Measurements from ENCODE around the gene ATP6V1D. TPM values are rescaled to one million over a fixed set of nuclear protein-coding genes. Genes with fewer than 3 reads are reported as not detected.

Gene ATP6V1D
- polyA plus RNA-seq, 4 donors = 43.1 to 84.3 (median 58.0) TPM

DNA sequence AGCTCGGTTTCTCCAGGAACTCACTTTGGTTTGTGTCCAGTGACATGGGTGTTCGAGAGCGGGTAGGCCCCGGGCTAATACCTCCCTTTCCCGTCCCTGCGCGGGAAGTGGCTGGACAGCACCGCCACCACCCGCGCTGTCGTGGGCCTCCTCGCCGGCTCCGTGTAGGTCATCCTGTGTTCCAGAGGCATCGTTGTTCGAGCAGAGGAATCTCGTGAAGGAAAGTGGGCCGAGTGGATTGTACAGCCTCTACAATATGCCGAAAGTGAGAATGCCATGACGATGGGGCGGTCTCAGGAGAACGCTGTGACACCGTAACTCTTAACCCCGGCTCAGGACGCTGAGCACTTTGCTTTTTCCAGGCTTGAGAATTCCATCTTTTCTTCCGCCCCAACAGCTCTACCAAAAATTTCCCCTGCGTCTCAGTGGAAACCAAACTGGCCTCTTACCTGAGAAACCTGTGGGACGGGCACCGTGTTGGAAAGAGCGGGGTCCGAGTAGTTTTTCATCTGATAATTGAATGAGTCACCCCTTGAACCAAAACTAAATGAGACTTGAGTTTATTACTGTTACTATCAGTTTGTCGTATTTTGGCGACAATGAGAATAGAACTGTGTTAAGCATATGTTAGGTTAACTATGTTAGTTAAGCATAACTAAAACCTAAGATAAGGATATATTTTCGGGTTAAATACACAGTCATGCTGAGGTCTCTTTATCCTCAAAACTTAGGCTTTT, 1.0 kb upstream of the ATP6V1D start:
- FAIRE-seq (no peak), DNase-seq (no peak)
- H3K27ac ChIP-seq (ENCODE audit: low read depth in 1 of 3, low read length in 2 of 3) = peak overlapping the region; percentile 7 to 89 (median 84)
- no peaks in the 10 kb centered on the region for H3K27me3 ChIP-seq (ENCODE audit: control insufficient read depth in 3 of 3, insufficient read depth in 3 of 3, low read length in 3 of 3)
- no peaks in the 10 kb centered on the region for H3K9me3 ChIP-seq (ENCODE audit: control insufficient read depth in 2 of 2, insufficient read depth in 1 of 2, low read depth in 1 of 2, low read length in 1 of 2)
- H3K4me1 ChIP-seq (ENCODE audit: control insufficient read depth in 3 of 3, insufficient read depth in 2 of 3, low read depth in 1 of 3, low read length in 2 of 3) = peaks cover 2 to 13% (median 8%) of the 10 kb centered on the region in 3 donors
- 0 to 1% (median 0%) methylated on average over 34 of the region's 34 CpGs for WGBS, 3 donors
- H3K4me3 ChIP-seq (ENCODE audit: low read depth in 1 of 3, low read length in 3 of 3) = peak overlapping the region; percentile 69 to 92 (median 71)
- H3K36me3 ChIP-seq (ENCODE audit: control insufficient read depth in 3 of 3, insufficient read depth in 2 of 3, low read depth in 1 of 3, low read length in 3 of 3) = peaks cover 3 to 6% (median 4%) of the 10 kb centered on the region in 3 donors

DNA sequence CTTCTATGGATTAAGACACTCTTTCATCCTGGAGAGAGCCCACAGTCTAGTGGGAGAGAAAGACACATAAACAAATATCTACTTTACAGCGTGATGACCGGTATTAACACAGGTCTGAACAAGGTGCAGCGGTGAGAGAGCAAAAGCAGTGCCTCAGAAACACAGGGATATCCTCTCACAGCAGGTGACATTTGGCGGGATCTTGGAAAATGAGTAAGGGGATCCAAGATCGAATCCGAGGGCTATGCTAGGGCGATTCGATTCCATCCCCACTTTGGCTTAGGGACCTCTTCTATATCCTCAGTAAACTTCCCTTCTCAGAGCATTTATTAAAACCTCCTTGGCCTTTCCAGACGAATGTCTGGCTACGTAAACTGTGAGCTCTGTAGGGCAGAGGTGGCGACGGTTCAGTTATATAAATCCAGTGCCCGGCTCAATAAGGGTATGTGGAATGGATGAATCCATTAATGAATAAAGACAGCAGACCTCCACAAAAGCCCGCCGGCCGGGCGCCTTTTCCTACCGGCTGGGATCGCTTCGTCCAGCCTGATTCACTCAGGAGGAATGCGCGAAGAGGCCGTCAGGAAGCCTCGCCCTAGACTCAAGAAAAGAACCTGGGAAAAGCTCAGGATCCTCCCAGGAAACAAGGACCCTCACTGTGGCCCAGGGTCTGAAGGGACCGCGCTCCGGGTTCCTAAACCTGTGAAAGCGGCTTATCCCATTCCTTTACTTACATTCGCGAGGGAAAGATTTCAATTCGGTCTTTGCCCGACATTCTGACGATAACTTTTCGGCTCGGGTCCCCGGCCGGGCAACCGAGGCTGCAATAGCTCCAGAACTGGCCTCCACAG, 455 bp downstream of the ATP6V1D start:
- H3K4me3 ChIP-seq (ENCODE audit: low read depth in 1 of 3, low read length in 3 of 3) = peak overlapping the region; percentile 56 to 92 (median 79)
- DNase-seq = peak; percentile 18 to 53
- 1 to 3% (median 2%) methylated on average over 38 of the region's 38 CpGs for WGBS, 3 donors
- H3K27me3 ChIP-seq (ENCODE audit: control insufficient read depth in 3 of 3, insufficient read depth in 3 of 3, low read length in 3 of 3) = no peaks in the 10 kb centered on the region
- FAIRE-seq = no peak
- peaks cover 2 to 13% (median 8%) of the 10 kb centered on the region in 3 donors for H3K4me1 ChIP-seq (ENCODE audit: control insufficient read depth in 3 of 3, insufficient read depth in 2 of 3, low read depth in 1 of 3, low read length in 2 of 3)
- peak overlapping the region; percentile 56 to 80 (median 78) for H3K27ac ChIP-seq (ENCODE audit: low read depth in 1 of 3, low read length in 2 of 3)
- no peaks in the 10 kb centered on the region for H3K9me3 ChIP-seq (ENCODE audit: control insufficient read depth in 2 of 2, insufficient read depth in 1 of 2, low read depth in 1 of 2, low read length in 1 of 2)
- H3K36me3 ChIP-seq (ENCODE audit: control insufficient read depth in 3 of 3, insufficient read depth in 2 of 3, low read depth in 1 of 3, low read length in 3 of 3) = peaks cover 0 to 4% (median 0%) of the 10 kb centered on the region in 3 donors

GRCh38 chr14:67357969-67358354, 1.6 kb downstream of the ATP6V1D start:
- no peak overlapping the region for H3K27ac ChIP-seq (ENCODE audit: low read depth in 1 of 3, low read length in 2 of 3)
- H3K27me3 ChIP-seq (ENCODE audit: control insufficient read depth in 3 of 3, insufficient read depth in 3 of 3, low read length in 3 of 3) = no peaks in the 10 kb centered on the region
- FAIRE-seq (no peak), DNase-seq (no peak)
- H3K36me3 ChIP-seq (ENCODE audit: control insufficient read depth in 3 of 3, insufficient read depth in 2 of 3, low read depth in 1 of 3, low read length in 3 of 3) = peaks cover 0 to 7% (median 3%) of the 10 kb centered on the region in 3 donors
- peaks cover 2 to 13% (median 8%) of the 10 kb centered on the region in 3 donors for H3K4me1 ChIP-seq (ENCODE audit: control insufficient read depth in 3 of 3, insufficient read depth in 2 of 3, low read depth in 1 of 3, low read length in 2 of 3)
- WGBS, 3 donors = 56 to 71% (median 69%) methylated on average over 9 of the region's 9 CpGs
- H3K9me3 ChIP-seq (ENCODE audit: control insufficient read depth in 2 of 2, insufficient read depth in 1 of 2, low read depth in 1 of 2, low read length in 1 of 2) = no peaks in the 10 kb centered on the region
- H3K4me3 ChIP-seq (ENCODE audit: low read depth in 1 of 3, low read length in 3 of 3) = peak overlapping the region in 2 of 3 donors; percentile 79 to 92

- H3K4me3 ChIP-seq (ENCODE audit: low read depth in 1 of 3, low read length in 3 of 3) = no peak overlapping the region
- FAIRE-seq = no peak
- WGBS, 3 donors = 46 to 65% (median 62%) methylated on average over 4 of the region's 4 CpGs
Observed at GRCh38 chr14:67357186-67357968, 2.2 kb downstream of the ATP6V1D start.

GRCh38 chr14:67352055-67352454, 7.5 kb downstream of the ATP6V1D start:
- Histone ChIP-seq H3K9me3 (ENCODE audit: control insufficient read depth in 2 of 2, insufficient read depth in 1 of 2, low read depth in 1 of 2, low read length in 1 of 2) (no peaks in the 10 kb centered on the region), H3K27ac (ENCODE audit: low read depth in 1 of 3, low read length in 2 of 3) (no peak overlapping the region), H3K4me1 (ENCODE audit: control insufficient read depth in 3 of 3, insufficient read depth in 2 of 3, low read depth in 1 of 3, low read length in 2 of 3) (no peaks in the 10 kb centered on the region), H3K4me3 (ENCODE audit: low read depth in 1 of 3, low read length in 3 of 3) (no peak overlapping the region), H3K27me3 (ENCODE audit: control insufficient read depth in 3 of 3, insufficient read depth in 3 of 3, low read length in 3 of 3) (no peaks in the 10 kb centered on the region), H3K36me3 (ENCODE audit: control insufficient read depth in 3 of 3, insufficient read depth in 2 of 3, low read depth in 1 of 3, low read length in 3 of 3) (peaks cover 0 to 29% (median 6%) of the 10 kb centered on the region in 3 donors)
- no peak for DNase-seq
- 91 to 96% (median 94%) methylated on average over 5 of the region's 5 CpGs for WGBS, 3 donors
- no peak for FAIRE-seq

More at GRCh38 chr14:67357186-67357968, 2.2 kb downstream of the ATP6V1D start:
- Histone ChIP-seq H3K27me3 (ENCODE audit: control insufficient read depth in 3 of 3, insufficient read depth in 3 of 3, low read length in 3 of 3) (no peaks in the 10 kb centered on the region), H3K4me1 (ENCODE audit: control insufficient read depth in 3 of 3, insufficient read depth in 2 of 3, low read depth in 1 of 3, low read length in 2 of 3) (peaks cover 2 to 13% (median 8%) of the 10 kb centered on the region in 3 donors), H3K9me3 (ENCODE audit: control insufficient read depth in 2 of 2, insufficient read depth in 1 of 2, low read depth in 1 of 2, low read length in 1 of 2) (no peaks in the 10 kb centered on the region), H3K27ac (ENCODE audit: low read depth in 1 of 3, low read length in 2 of 3) (no peak overlapping the region), H3K36me3 (ENCODE audit: control insufficient read depth in 3 of 3, insufficient read depth in 2 of 3, low read depth in 1 of 3, low read length in 3 of 3) (peaks cover 0 to 7% (median 4%) of the 10 kb centered on the region in 3 donors)
- DNase-seq = no peak

- FAIRE-seq (no peak), DNase-seq (no peak)
- H3K4me3 ChIP-seq (ENCODE audit: low read depth in 1 of 3, low read length in 3 of 3) = no peak overlapping the region
- peaks cover 6 to 36% (median 9%) of the 10 kb centered on the region in 3 donors for H3K36me3 ChIP-seq (ENCODE audit: control insufficient read depth in 3 of 3, insufficient read depth in 2 of 3, low read depth in 1 of 3, low read length in 3 of 3)
- no peaks in the 10 kb centered on the region for H3K4me1 ChIP-seq (ENCODE audit: control insufficient read depth in 3 of 3, insufficient read depth in 2 of 3, low read depth in 1 of 3, low read length in 2 of 3)
- H3K27ac ChIP-seq (ENCODE audit: low read depth in 1 of 3, low read length in 2 of 3) = no peak overlapping the region
- no peaks in the 10 kb centered on the region for H3K9me3 ChIP-seq (ENCODE audit: control insufficient read depth in 2 of 2, insufficient read depth in 1 of 2, low read depth in 1 of 2, low read length in 1 of 2)
- H3K27me3 ChIP-seq (ENCODE audit: control insufficient read depth in 3 of 3, insufficient read depth in 3 of 3, low read length in 3 of 3) = no peaks in the 10 kb centered on the region
Observed at GRCh38 chr14:67345583-67345982, 14.0 kb downstream of the ATP6V1D start.

DNA sequence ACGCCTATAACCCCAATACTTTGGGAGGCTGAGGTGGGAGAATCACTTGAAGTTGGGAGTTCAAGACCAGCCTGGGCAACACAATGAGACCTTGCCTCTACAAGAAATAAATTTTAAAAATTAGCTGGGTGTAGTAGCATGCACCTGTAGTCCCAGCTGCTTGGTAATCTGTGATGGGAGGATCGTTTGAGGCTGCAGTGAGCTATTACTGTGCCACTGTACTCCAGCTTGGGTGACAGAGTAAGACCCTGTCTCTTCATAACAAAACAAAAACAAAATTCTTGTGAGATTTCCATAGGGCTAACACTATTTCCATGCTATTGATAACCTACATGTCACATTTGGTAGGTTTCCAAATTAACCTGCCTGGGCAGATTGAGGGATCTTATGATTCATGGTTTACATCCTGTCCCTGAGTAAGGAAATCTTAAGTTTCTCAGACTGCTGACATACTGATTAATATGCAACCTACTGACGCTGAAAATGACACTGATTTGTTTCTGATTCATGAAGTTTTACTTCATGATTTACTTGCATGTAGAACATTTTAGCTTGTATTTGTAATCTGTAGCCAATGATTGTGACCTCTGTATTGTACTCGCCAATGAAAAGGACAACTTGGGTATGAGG, 15.9 kb downstream of the ATP6V1D start:
- DNase-seq (no peak), FAIRE-seq (no peak)
- Histone ChIP-seq H3K4me3 (ENCODE audit: low read depth in 1 of 3, low read length in 3 of 3) (no peak overlapping the region), H3K27ac (ENCODE audit: low read depth in 1 of 3, low read length in 2 of 3) (no peak overlapping the region), H3K27me3 (ENCODE audit: control insufficient read depth in 3 of 3, insufficient read depth in 3 of 3, low read length in 3 of 3) (no peaks in the 10 kb centered on the region), H3K9me3 (ENCODE audit: control insufficient read depth in 2 of 2, insufficient read depth in 1 of 2, low read depth in 1 of 2, low read length in 1 of 2) (no peaks in the 10 kb centered on the region), H3K36me3 (ENCODE audit: control insufficient read depth in 3 of 3, insufficient read depth in 2 of 3, low read depth in 1 of 3, low read length in 3 of 3) (peaks cover 9 to 40% (median 11%) of the 10 kb centered on the region in 3 donors), H3K4me1 (ENCODE audit: control insufficient read depth in 3 of 3, insufficient read depth in 2 of 3, low read depth in 1 of 3, low read length in 2 of 3) (no peaks in the 10 kb centered on the region)
- WGBS, 3 donors = 90 to 94% (median 94%) methylated on average over 4 of the region's 4 CpGs

Measured in small intestine (tissue), 7 donors.